NB4 (cell line): ENCODE measurements around the gene KDM6A.

Source experiments
- CTCF ChIP-seq: IDR thresholded peaks from one replicate; pipeline ENCODE4 v1.5.1; 2012; ENCODE audit warnings: low read depth, low read length
- POLR2A ChIP-seq: IDR thresholded peaks from 2 replicates; pipeline ENCODE4 v1.6.1; 2011; ENCODE audit warnings: mild to moderate bottlenecking; ENCODE audit not compliant: insufficient read length; ENCODE audit errors: extremely low read depth

- TF ChIP-seq POLR2A (no peak), CTCF (no peak)
Observed at GRCh38 chrX:45046417-45046816, 173.4 kb downstream of the KDM6A start.
